Ishikawa (cell line): Measurements from ENCODE around the gene AIG1.
A peak's percentile ranks its signal among the peaks of the same experiment; 100 is the strongest.

Experiments used
- CEBPB ChIP-seq: IDR thresholded peaks from 2 replicates; pipeline ENCODE4 v1.6.1; 2012
- CREB1 ChIP-seq: IDR thresholded peaks from 2 replicates; pipeline ENCODE4 v1.6.1; 2012; ENCODE audit warnings: low read depth
- EGR1 ChIP-seq: IDR thresholded peaks from 2 replicates; pipeline ENCODE4 v1.6.1; 2012
- EP300 ChIP-seq: IDR thresholded peaks from 2 replicates; pipeline ENCODE4 v1.6.1; 2012; ENCODE audit warnings: borderline replicate concordance
- FOXM1 ChIP-seq: IDR thresholded peaks from 2 replicates; pipeline ENCODE4 v1.6.1; 2012; ENCODE audit warnings: low read depth, borderline replicate concordance
- MAX ChIP-seq: IDR thresholded peaks from 2 replicates; pipeline ENCODE4 v1.6.1; 2012
- NFIC ChIP-seq: IDR thresholded peaks from 2 replicates; pipeline ENCODE4 v1.6.1; 2012
- RAD21 ChIP-seq: IDR thresholded peaks from 2 replicates; pipeline ENCODE4 v1.6.1; 2012; ENCODE audit warnings: low read depth
- REST ChIP-seq: IDR thresholded peaks from 2 replicates; pipeline ENCODE4 v1.6.1; 2012; ENCODE audit warnings: low read depth, mild to moderate bottlenecking
- TAF1 ChIP-seq: IDR thresholded peaks from 2 replicates; pipeline ENCODE4 v1.6.1; 2012; ENCODE audit warnings: low read depth, mild to moderate bottlenecking
- TCF12 ChIP-seq: IDR thresholded peaks from 2 replicates; pipeline ENCODE4 v1.6.1; 2012; ENCODE audit warnings: low read depth
- TEAD4 ChIP-seq: IDR thresholded peaks from 2 replicates; pipeline ENCODE4 v1.6.1; 2012
- USF1 ChIP-seq: IDR thresholded peaks from 2 replicates; pipeline ENCODE4 v1.6.1; 2012
- YY1 ChIP-seq: IDR thresholded peaks from 2 replicates; pipeline ENCODE4 v1.6.1; 2012; ENCODE audit warnings: low read depth
- ZBTB7A ChIP-seq: IDR thresholded peaks from 2 replicates; pipeline ENCODE4 v1.6.1; 2012; ENCODE audit warnings: low read depth

The AIG1 gene

GRCh38 chr6:143060806-143061596 lies at the start of gene AIG1:
TSS of gene AIG1 (plus strand) at chr6:143060889. CDS start at chr6:143060926, 37 bp downstream.
- TF ChIP-seq TAF1 = peak; percentile 76
- TF ChIP-seq CEBPB = no peak
- TF ChIP-seq USF1 = 0 out of 2 replicates have a peak, but pooled peaks have one; percentile 9
- peak; percentile 74 for TF ChIP-seq MAX
- TF ChIP-seq YY1 = peak; percentile 90
- peak; percentile 87 for TF ChIP-seq EGR1

- TF ChIP-seq REST (no peak), YY1 (no peak), CEBPB (no peak), ZBTB7A (no peak), TCF12 (no peak), NFIC (no peak), CREB1 (no peak), USF1 (no peak), TAF1 (no peak), TEAD4 (no peak), FOXM1 (no peak), EP300 (no peak), RAD21 (no peak), MAX (no peak), EGR1 (no peak)
Observed at GRCh38 chr6:143014764-143015163, 45.9 kb upstream of the AIG1 start.

GRCh38 chr6:143015300-143015706 lies 45.4 kb upstream of the AIG1 start:
- no peak for TF ChIP-seq TCF12

GRCh38 chr6:143018955-143019354 lies 41.7 kb upstream of the AIG1 start:
- TF ChIP-seq CREB1 = no peak
- no peak for TF ChIP-seq MAX
- TF ChIP-seq TEAD4 = no peak
- TF ChIP-seq ZBTB7A = no peak
- no peak for TF ChIP-seq TCF12
- TF ChIP-seq EGR1 = no peak
- no peak for TF ChIP-seq CEBPB
- no peak for TF ChIP-seq TAF1
- TF ChIP-seq EP300 = no peak
- no peak for TF ChIP-seq RAD21
- TF ChIP-seq NFIC = no peak
- TF ChIP-seq FOXM1 = no peak
- TF ChIP-seq REST = no peak
- TF ChIP-seq YY1 = no peak
- no peak for TF ChIP-seq USF1

GRCh38 chr6:143021543-143021942 lies 39.1 kb upstream of the AIG1 start:
- no peak for TF ChIP-seq TCF12
- TF ChIP-seq RAD21 = no peak
- TF ChIP-seq CEBPB = no peak
- TF ChIP-seq EP300 = no peak
- TF ChIP-seq TEAD4 = no peak
- no peak for TF ChIP-seq YY1
- no peak for TF ChIP-seq MAX
- no peak for TF ChIP-seq REST
- no peak for TF ChIP-seq USF1
- no peak for TF ChIP-seq ZBTB7A
